ENCODE data around the gene TECPR2.
A peak's percentile ranks its signal among the peaks of the same experiment; 100 is the strongest.
"Not testable (repeated sequence)": the region's sequence is repeated elsewhere in the genome, so short reads cannot be mapped to it uniquely, and the experiment has no call there.

TECPR2 gene, protein sequence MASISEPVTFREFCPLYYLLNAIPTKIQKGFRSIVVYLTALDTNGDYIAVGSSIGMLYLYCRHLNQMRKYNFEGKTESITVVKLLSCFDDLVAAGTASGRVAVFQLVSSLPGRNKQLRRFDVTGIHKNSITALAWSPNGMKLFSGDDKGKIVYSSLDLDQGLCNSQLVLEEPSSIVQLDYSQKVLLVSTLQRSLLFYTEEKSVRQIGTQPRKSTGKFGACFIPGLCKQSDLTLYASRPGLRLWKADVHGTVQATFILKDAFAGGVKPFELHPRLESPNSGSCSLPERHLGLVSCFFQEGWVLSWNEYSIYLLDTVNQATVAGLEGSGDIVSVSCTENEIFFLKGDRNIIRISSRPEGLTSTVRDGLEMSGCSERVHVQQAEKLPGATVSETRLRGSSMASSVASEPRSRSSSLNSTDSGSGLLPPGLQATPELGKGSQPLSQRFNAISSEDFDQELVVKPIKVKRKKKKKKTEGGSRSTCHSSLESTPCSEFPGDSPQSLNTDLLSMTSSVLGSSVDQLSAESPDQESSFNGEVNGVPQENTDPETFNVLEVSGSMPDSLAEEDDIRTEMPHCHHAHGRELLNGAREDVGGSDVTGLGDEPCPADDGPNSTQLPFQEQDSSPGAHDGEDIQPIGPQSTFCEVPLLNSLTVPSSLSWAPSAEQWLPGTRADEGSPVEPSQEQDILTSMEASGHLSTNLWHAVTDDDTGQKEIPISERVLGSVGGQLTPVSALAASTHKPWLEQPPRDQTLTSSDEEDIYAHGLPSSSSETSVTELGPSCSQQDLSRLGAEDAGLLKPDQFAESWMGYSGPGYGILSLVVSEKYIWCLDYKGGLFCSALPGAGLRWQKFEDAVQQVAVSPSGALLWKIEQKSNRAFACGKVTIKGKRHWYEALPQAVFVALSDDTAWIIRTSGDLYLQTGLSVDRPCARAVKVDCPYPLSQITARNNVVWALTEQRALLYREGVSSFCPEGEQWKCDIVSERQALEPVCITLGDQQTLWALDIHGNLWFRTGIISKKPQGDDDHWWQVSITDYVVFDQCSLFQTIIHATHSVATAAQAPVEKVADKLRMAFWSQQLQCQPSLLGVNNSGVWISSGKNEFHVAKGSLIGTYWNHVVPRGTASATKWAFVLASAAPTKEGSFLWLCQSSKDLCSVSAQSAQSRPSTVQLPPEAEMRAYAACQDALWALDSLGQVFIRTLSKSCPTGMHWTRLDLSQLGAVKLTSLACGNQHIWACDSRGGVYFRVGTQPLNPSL (N-terminal part only)

DNA sequence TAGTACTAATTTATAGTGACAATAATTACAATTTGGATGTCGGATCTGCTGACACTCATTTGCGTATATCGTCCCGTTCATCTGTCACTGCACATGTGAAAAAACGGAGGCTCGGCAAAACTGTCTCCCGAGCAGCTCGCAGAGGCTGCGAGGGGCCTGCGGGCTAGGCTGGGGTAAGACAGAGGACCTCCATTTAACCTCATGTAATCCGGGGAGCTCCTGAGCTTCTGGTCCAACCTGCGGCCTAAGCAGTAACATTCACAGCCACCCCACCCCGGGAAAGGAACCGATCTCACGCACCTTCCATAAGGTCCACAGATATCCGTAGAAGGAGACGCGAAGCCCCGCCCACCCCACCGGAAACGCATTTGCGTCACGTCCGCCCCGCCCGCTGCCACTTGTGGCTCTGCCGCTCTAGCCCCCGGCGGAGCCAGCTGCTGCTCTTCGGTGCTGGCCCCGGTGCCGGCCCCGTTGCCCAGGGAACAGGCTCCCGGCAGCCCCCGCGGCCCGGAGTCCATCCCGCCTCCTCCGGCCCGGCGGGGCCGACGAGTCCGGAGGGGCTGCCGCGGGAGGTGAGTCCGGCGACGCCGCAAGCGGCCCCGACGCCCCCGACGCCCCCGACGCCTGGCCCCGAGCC is at the start of gene TECPR2, which contains the start of gene CINP:
Gene TECPR2 (plus strand): TSS at position 397 of the 637 bp plus-strand sequence. CDS start 13,781 bp downstream, outside the sequence.
Gene CINP (minus strand): TSS at position 346 of the 637 bp plus-strand sequence. CDS start 39 bp downstream, at position 307.
- DNase-seq: peak; percentile 96

DNA sequence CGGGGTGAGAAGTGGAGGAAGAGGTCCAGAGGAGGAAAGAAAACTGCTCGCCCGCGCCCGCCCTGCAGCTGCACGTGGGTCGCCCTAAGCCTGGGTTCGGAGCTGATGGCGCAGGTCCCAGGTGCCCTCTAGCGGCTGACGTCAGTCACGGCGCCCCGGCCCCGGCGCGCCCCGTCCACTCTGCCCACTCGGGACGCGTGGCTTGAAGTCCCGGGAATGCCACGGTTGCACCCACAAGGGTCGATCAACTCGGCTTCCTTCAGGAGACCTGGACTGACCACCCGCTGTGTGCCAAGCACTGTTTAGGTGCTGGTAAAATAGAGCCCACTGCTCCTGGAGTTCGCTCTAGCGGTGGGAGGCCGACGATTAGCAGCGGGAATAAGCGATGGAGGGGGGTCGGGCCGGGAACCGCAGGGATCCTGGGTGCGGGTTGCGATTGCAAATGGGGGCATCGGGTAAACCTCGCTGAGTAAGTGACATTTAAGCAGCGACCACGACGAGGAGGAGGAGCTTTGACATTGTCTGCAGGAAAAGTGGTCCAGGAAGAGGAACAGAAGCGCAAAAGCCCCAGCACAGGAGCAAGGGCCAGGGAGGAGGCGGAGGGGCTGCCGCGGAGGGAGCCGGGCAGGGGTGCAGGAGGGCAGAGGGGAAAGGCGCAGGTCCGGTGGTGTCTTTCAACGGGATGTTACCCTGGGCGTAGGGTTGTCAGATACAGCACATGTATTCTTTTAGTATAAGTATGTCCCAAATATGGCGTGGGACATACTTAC is 48.3 kb upstream of the TECPR2 start:
- DNase-seq: peak; percentile 83

DNA sequence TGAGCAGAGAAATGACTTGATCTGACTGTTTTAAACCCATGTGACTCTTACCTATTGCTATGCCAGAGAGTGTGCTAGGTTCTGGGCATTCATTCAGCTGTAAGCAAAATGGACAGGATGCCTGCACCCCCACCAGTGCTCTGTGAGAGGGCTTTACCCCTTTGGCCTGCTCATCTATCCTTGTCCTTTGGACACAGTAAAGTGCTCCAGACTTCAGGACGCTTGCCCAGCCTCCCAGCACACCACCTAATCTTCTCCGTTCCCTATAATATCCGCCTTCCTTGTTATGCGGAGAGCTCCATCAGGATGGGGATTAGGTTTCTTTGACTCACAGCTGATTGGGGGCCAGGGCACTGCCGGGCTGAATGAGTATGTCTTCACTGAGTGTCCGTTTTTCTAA is 47.6 kb upstream of the TECPR2 start:
- no peak for DNase-seq

DNA sequence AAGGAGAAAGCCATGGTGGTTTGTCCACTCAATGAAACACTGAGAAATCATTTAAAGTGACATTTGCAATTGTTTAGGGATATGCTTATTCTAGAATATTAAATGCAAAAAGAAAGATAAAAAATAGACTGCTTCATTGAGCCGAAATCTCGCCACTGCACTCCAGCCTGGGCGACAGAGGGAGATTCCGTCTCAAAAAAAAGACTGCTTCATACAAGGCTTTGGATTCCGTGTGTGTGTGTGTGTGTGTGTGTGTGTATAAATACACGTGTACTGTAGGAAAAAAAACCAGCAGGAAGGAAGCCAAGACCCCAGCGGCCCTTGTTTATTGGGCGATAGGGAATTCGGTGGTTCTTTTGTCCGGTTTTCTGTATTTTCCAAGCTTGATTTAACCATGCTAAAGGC is 46.4 kb upstream of the TECPR2 start:
- DNase-seq: peak; percentile 28

DNA sequence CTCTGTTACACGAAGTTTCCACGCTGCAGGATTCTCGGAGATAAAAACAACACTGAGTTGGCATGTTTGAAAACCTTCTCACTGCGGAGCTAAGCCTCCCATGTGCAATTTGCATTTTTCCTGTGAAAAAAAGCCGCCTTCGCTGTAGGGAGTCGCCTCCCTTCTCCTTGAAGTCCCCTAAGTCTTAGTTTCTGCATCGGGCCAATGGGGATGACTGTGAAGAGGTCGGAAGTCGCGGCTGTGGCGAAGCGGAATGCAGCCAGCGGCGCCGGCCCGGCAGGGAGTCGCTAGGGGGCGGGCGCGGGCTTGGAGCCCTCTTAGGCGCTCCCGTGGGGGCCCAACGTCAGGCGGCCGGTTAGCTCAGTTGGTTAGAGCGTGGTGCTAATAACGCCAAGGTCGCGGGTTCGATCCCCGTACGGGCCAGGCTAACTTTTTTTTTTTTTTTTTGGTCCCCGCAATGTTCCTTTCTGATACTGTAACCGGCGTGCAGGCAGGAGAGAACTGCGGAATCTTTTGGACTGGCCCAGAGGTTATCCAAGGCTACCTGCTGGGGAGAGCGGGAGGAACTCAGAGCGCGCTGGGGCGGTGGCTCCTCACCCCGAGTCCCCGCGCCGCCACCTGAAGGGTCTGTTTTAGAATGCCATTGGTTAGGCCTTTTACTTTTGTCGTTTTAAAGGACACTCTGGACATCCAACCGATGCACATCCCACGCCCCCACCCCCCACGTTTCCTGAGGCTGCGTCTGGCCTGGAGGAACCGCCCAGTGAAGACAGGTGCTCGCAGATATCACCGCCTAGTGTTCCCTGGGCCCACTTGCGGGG is 45.8 kb upstream of the TECPR2 start:
- peak; percentile 94 for DNase-seq

- no peak for DNase-seq
Observed at GRCh38 chr14:102317564-102318248, 45.0 kb upstream of the TECPR2 start.

DNA sequence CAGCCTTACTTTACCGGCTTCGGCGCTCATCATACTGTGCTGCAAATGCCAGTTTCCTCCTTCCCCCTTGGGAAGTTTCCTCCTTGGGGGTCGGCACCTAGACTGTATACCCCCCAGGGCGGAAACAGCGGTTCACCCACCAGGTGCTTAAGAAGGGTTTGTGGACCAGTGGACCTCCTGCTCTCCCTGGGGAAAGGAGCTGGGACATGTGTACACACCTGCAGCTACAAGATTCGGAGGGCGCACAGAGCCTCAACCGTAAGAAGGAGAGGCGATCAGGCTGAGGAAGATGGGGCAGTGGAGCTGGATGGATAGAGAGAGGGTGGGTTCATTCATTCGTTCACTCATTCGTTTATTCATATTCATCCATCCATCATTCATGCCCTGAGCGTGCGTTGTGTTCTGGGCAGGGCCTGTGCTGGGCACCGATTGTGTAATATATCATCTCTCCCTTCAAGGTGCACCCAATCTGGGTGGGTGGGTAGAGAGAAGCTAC is 43.9 kb upstream of the TECPR2 start:
- DNase-seq: no peak

DNA sequence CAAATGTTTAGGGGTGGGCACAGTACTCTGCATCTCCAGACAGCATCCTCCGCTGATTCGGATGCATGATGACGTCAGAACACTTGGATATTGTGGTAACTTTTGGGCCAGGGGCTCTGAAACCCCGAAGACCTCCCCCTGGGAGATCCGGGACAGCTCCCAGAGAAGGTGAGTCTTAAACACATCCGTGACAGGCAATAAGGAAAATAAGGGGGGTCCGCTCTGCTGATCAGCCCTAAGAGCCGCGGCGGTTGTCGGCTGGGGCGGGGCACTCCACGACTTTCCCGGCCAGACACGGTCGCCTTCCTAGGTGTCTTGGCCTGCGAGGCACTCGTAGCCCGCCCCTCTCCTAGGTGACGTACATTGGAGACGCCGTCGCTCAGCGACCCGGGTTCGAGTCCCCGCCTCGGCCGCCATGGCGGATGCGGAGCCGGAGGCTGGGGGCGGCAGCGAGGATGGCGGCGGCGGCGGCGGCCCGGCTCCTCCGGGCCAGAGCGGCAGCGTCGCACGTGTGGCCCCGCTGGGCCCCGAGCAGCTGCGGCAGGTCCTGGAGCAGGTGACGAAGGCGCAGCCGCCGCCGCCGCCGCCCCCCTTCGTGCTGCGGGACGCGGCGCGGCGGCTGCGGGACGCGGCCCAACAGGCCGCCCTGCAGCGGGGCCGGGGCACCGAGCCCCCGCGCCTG is 43.2 kb upstream of the TECPR2 start, which contains the start of gene ZNF839:
Gene ZNF839 (plus strand): TSS at position 396 of the 682 bp plus-strand sequence. CDS start 20 bp downstream, at position 416.
- peak; percentile 96 for DNase-seq

DNA sequence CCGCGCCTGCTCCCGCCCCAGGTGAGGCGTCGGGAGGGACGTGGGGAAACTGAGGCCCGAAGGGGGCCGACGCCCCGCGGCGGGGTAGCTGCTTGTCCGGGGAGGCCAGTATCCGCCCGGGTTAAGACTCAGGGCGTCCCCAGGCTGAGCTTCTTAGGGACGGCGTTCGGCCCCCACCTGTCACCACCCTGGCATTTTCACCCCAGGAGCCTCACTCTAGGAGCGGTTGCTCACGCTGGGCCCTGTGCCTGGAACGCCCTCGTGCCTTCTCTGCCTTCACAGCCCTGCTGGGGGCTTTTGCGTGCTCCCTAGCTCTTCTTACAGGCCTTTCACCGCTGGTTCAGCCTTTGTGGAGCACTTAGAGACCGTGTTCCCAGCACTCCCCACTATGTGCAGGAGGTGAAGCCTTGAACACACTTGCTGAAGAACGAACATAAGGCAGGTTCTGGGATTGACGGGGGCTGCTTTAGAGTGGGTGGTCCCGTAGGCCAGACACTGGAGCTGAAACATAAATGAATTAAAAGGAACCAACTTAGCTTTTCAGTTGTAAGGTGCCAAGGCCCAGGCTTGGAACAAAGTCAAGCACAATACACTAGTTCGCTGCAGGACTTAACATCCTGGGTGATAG is 42.6 kb upstream of the TECPR2 start:
- peak; percentile 42 for DNase-seq

DNA sequence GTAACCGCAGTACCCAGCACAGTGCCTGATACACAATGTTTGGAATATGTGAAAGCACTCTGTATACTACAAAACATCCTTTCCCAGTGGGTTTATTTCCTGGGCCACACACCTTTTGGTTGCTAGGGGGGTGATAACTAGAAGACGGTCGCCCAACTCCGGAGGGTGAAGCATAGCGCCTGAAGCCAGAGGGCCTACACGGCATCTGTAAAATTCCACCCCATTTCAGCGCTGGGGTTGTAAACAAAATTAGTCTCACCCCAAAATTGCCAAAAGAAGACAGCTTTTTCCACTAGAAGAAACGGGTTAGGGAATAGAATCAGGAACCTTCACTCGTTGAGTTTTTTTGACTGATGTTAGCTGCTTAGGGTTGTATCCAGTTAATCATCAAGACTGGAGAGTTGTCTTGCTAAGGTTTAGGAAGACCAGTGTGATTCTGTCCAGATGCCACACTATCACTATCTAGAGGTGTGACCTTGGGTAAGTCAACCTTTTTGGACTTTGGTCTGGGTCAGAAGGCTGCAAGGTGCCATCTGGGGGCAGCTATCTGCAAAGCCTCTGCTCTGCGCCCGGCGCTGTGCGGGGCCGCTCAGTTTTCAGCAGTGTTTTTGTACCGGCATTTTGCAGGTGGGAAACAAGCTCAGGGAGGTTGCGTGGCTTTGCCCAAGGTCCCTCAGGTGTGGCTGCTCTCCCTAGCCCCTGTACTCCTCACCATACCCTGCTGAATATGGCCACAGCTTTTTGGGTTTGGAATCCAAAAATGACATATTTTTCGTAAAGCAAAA is 41.9 kb upstream of the TECPR2 start:
- DNase-seq: no peak

- DNase-seq: no peak
Observed at GRCh38 chr14:102321456-102322422, 41.0 kb upstream of the TECPR2 start.

GRCh38 chr14:102323102-102323501 is 39.6 kb upstream of the TECPR2 start:
- peak; percentile 40 for DNase-seq

DNA sequence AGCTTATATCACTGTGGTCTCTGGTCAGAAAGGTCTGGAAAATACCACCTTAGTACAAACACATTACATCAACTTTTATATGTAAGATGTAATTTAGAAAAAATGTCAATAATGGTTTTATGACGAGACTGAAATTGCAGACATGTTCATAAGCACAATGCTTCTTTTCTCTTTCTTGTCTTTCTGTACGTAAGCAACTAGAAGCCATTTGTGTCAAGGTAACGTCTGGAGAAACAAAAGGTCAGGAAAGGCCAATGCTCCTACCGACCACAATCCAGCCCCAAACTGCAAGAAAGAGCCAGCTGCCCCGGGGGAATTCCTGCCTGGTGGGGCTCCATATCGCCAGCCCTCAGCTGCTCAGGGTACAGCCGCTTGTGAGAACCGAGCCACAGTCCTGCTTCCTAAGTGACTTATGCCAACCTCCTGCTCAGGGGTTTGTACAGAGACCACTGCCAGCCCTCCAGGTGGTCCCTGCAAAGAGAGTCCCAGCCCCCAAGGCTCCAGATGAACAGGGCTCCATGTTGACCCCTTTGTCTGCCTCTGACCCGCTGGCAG is 36.9 kb upstream of the TECPR2 start:
- DNase-seq: no peak

DNA sequence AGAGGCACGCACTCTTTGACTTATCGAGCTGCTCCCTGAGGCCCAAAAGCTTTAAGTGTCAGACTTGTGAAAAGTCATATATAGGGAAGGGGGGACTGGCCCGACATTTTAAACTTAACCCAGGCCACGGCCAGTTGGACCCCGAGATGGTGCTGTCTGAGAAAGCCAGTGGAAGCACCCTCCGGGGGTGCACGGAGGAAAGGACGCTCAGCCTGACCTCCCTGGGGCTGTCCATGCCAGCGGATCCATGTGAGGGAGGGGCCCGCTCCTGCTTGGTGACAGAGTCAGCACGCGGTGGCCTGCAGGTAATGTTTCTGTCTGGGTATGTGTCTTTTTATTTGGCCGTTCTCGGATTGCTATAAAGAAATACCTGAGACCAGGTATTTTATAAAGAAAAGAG is 36.2 kb upstream of the TECPR2 start:
- no peak for DNase-seq

DNA sequence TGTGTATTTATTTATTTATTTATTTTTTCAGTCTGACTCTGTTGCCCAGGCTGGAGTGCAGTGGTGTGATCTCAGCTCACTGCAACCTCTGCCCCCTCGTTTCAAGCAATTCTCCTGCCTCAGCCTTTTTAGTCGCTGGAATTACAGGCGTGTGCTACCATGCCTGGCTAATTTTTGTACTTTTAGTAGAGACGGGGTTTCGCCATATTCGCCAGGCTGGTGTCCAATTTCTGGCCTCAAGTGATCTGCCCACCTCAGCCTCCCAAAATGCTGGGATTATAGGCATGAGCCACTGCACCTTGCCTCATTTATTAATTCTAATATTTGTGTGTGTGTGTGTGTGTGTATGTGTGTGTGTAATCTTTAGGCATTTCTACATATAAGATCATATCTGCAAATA is 33.4 kb upstream of the TECPR2 start:
- not testable (repeated sequence) for DNase-seq

DNA sequence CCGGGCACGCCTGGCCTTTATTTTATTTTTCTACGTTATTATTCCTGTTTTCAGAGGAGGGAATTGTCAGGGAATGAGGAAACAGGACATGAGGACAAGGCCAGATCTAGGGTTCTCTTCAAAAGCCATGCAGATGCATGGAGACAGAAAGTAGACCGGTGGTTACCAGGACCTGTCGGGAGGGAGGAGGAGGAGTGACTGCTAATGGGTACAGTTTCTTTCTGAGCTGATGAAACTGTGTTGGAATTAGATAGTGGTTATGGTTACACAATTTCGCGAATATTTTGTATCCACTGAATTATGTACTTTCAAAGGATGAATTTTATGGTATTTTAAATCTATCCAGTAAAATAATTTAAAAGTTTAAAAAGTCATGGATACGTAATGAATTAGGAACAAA is 31.9 kb upstream of the TECPR2 start:
- DNase-seq: no peak
